Natural killer cell (primary cell): ENCODE measurements around the gene ANKFN1. TPM values are rescaled to one million over a fixed set of nuclear protein-coding genes. Genes with fewer than 3 reads are reported as not detected.

ENCODE experiments used
- ATAC-seq, 3 donors: fragments of 150-1000 bp in 2 of 3; fragments of 200-7000 bp in 1 of 3; cut with Tn5 transposase; 1 replicate in 1 of 3; 2 replicates in 2 of 3; pipeline ENCODE4 v1.10.0; 2021; ENCODE audit warnings: mild to moderate bottlenecking in 2 of 3, moderate library complexity in 2 of 3
- DNase-seq, 2 donors: peaks; one replicate each; pipeline versions ENCODE4 v3.0.0 to v3.0.0-alpha.2; 2013 to 2021; ENCODE audit warnings: mixed read lengths in 1 of 2
- H3K27ac ChIP-seq: one replicate; pipeline ENCODE4 v1.5.1; 2013; ENCODE audit warnings: mild to moderate bottlenecking, low read length
- H3K27me3 ChIP-seq: one replicate; pipeline ENCODE4 v1.6.1; 2013; ENCODE audit warnings: low read length; ENCODE audit not compliant: control insufficient read depth, insufficient read depth
- H3K36me3 ChIP-seq: one replicate; pipeline ENCODE4 v1.6.1; 2013; ENCODE audit warnings: low read length; ENCODE audit not compliant: control insufficient read depth, insufficient read depth
- H3K4me1 ChIP-seq: one replicate; pipeline ENCODE4 v1.6.1; 2013; ENCODE audit warnings: low read length; ENCODE audit not compliant: control insufficient read depth, insufficient read depth
- H3K4me3 ChIP-seq: one replicate; pipeline ENCODE4 v1.5.1; 2013; ENCODE audit warnings: low read length
- H3K9me3 ChIP-seq: one replicate; pipeline ENCODE4 v1.6.1; 2013; ENCODE audit warnings: low read length; ENCODE audit not compliant: control insufficient read depth, insufficient read depth
- H3K27ac Mint-ChIP-seq, 2 donors: one replicate each; pipeline ENCODE4 v1.8.0; 2022; ENCODE audit warnings: mild to moderate bottlenecking in 2 of 2, mixed read lengths in 2 of 2, moderate library complexity in 1 of 2
- H3K27me3 Mint-ChIP-seq, 2 donors: one replicate each; pipeline ENCODE4 v1.8.0; 2022; ENCODE audit warnings: low read depth in 2 of 2, mixed read lengths in 2 of 2
- H3K36me3 Mint-ChIP-seq: one replicate; pipeline ENCODE4 v1.8.0; 2022; ENCODE audit warnings: mixed read lengths
- H3K4me1 Mint-ChIP-seq, 2 donors: one replicate each; pipeline ENCODE4 v1.8.0; 2022; ENCODE audit warnings: mixed read lengths in 2 of 2
- H3K4me3 Mint-ChIP-seq: one replicate; pipeline ENCODE4 v1.8.0; 2022; ENCODE audit warnings: mild to moderate bottlenecking, moderate library complexity, mixed read lengths
- H3K9me3 Mint-ChIP-seq, 2 donors: one replicate each; pipeline ENCODE4 v1.8.0; 2022; ENCODE audit warnings: mixed read lengths in 2 of 2
- CTCF ChIP-seq: fragments of 200-600 bp; IDR thresholded peaks from one replicate; pipeline ENCODE4 v1.8.0; 2022; ENCODE audit warnings: antibody characterized with exemption
- WGBS: methylation state at CpG from one replicate; pipeline ENCODE4 v1.1.7; 2013; ENCODE audit warnings: missing lambda C conversion rate; ENCODE audit not compliant: insufficient coverage; 5-methylcytosine and 5-hydroxymethylcytosine counted together
- intact Hi-C: fragments of 100-400 bp; cut with micrococcal nuclease; formaldehyde crosslinking; loops from one replicate; pipeline ENCODE4 v1.14.2; 2022
- total RNA-seq, 4 donors: library from RNA; stranded (reverse); fragments of 120-200 nt in 1 of 4; gene quantifications; one replicate each; pipeline versions ENCODE4 v1.2.3 to v1.2.4, GENCODE V29; 2013 to 2022

The ANKFN1 gene
- total RNA-seq, 3 donors from 2014 or later (not counting 1 experiment from before 2014, with no cell fraction given): not detected

DNA sequence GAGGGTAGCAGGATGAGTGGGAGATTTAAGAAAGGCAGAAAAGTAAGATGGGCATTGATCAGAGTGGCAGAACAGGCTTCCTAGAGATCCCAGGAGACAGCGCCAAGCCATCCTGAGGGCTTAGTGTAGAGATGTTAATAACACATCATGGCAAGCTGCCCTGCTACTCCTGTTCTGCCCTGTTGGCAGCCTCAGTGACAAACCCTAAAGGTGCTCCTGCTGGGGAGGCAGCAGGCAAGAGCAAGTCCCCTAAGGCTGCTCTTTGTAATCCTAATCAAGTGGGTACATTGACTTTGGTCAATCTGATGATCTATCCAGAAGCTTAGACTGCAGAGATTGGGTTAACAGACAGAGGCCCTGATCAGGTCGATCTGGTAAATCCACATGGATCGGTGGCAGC is 16.3 kb downstream of the ANKFN1 start:
- ATAC-seq: no peak
- no peaks in the 10 kb centered on the region for H3K36me3 ChIP-seq
- H3K4me1 ChIP-seq: no peaks in the 10 kb centered on the region
- no peaks in the 10 kb centered on the region for H3K36me3 Mint-ChIP-seq
- peaks cover 3% of the 10 kb centered on the region in 2 donors for H3K27me3 Mint-ChIP-seq
- no peak overlapping the region for H3K4me3 ChIP-seq
- WGBS: 90% methylated on average over 3 of the region's 3 CpGs
- H3K9me3 ChIP-seq: no peaks in the 10 kb centered on the region
- no peak for DNase-seq
- no peak overlapping the region for H3K27ac ChIP-seq
- intact Hi-C loops: no loop called here
- no peak for TF ChIP-seq CTCF
- H3K4me3 Mint-ChIP-seq: no peak overlapping the region
- peaks cover 0 to 2% of the 10 kb centered on the region in 2 donors for H3K9me3 Mint-ChIP-seq
- no peaks in the 10 kb centered on the region for H3K4me1 Mint-ChIP-seq
- H3K27ac Mint-ChIP-seq: no peak overlapping the region
- H3K27me3 ChIP-seq: no peaks in the 10 kb centered on the region

- H3K9me3 Mint-ChIP-seq: peaks cover 0 to 2% of the 10 kb centered on the region in 2 donors
- no peak overlapping the region for H3K27ac Mint-ChIP-seq
- Histone ChIP-seq H3K4me3 (no peak overlapping the region), H3K9me3 (no peaks in the 10 kb centered on the region), H3K36me3 (no peaks in the 10 kb centered on the region), H3K27ac (no peak overlapping the region), H3K4me1 (no peaks in the 10 kb centered on the region), H3K27me3 (no peaks in the 10 kb centered on the region)
- H3K36me3 Mint-ChIP-seq: no peaks in the 10 kb centered on the region
- 77% methylated on average over 3 of the region's 4 CpGs for WGBS
- peaks cover 3 to 9% of the 10 kb centered on the region in 2 donors for H3K27me3 Mint-ChIP-seq
- no peaks in the 10 kb centered on the region for H3K4me1 Mint-ChIP-seq
- intact Hi-C loops: no loop called here
- no peak for TF ChIP-seq CTCF
- DNase-seq (no peak), ATAC-seq (no peak)
- no peak overlapping the region for H3K4me3 Mint-ChIP-seq
Measured at GRCh38 chr17:56171186-56171959, 18.1 kb downstream of the ANKFN1 start.

DNA sequence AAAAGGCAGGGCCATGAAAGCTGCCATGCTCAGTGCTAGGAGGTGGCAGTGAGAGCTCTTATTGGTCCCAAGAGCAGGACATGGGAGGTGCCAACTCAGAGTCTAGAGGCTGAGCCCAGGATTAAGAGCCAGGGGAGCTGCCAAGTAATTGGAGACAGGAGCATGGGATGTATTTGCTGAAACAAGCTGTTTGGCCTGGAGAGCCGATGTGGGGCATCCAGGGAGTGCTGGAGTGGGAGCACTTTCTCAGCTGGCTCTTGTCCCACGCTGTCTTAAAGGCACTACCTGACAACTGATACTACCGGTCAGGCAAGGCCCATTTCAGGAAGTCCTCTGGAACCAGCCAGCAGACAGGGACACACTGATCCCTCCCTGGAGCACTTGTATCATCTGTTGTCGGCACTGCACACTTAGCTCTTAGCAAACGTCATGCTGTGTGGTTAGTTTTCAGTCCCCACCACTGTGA is 19.3 kb downstream of the ANKFN1 start:
- intact Hi-C loops: no loop called here
- Histone ChIP-seq H3K27ac (no peak overlapping the region), H3K9me3 (no peaks in the 10 kb centered on the region), H3K27me3 (no peaks in the 10 kb centered on the region), H3K4me3 (no peak overlapping the region), H3K4me1 (no peaks in the 10 kb centered on the region), H3K36me3 (no peaks in the 10 kb centered on the region)
- Mint-ChIP-seq H3K4me3 (no peak overlapping the region), H3K27ac (no peak overlapping the region), H3K27me3 (peaks cover 3 to 9% of the 10 kb centered on the region in 2 donors), H3K36me3 (no peaks in the 10 kb centered on the region), H3K4me1 (no peaks in the 10 kb centered on the region), H3K9me3 (peaks cover 0 to 2% of the 10 kb centered on the region in 2 donors)
- WGBS: 82% methylated on average over 5 of the region's 5 CpGs
- no peak for ATAC-seq
- no peak for DNase-seq
- no peak for TF ChIP-seq CTCF

DNA sequence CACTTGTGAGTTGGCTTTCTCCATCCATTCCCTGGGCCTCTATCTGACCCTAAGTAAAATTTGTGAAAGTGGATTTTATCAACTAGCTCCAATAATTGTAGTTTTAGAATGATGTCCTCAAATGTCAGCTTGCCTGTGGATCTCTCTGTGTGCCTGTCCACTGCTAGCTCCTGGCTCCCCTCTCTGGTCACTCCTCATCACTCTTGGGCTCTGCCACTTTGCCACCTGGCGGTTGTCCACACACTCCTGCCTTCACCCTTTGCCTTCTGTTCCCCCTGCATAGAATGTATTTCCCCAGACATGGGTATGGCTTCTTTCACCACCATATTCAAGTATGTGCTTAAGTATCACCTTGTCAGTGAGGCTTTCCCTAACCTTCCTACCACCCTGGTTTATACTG is 19.8 kb downstream of the ANKFN1 start:
- Histone ChIP-seq H3K4me1 (no peaks in the 10 kb centered on the region), H3K36me3 (no peaks in the 10 kb centered on the region), H3K27ac (no peak overlapping the region), H3K27me3 (no peaks in the 10 kb centered on the region), H3K9me3 (no peaks in the 10 kb centered on the region), H3K4me3 (no peak overlapping the region)
- TF ChIP-seq CTCF: no peak
- H3K4me1 Mint-ChIP-seq: no peaks in the 10 kb centered on the region
- peaks cover 0 to 2% of the 10 kb centered on the region in 2 donors for H3K9me3 Mint-ChIP-seq
- intact Hi-C loops: no loop called here
- no peaks in the 10 kb centered on the region for H3K36me3 Mint-ChIP-seq
- H3K27ac Mint-ChIP-seq: no peak overlapping the region
- H3K27me3 Mint-ChIP-seq: peaks cover 3 to 9% of the 10 kb centered on the region in 2 donors
- ATAC-seq (no peak), DNase-seq (no peak)
- WGBS: 85% methylated on average over 1 of the region's 1 CpG
- no peak overlapping the region for H3K4me3 Mint-ChIP-seq
